ENCODE results near the gene PRXL2C.
"Not testable (repeated sequence)": the region's sequence is repeated elsewhere in the genome, so short reads cannot be mapped to it uniquely, and the experiment has no call there.

PRXL2C gene

GRCh38 chr9:96655198-96655851, at the start of gene PRXL2C:
Gene PRXL2C (minus strand): TSS chr9:96655317. CDS start chr9:96655281, 36 bp downstream.
- H3K27me3 ChIP-seq (ENCODE audit: control insufficient read depth in 1 of 2, insufficient read depth in 2 of 2, low read length in 2 of 2): no peaks in the 10 kb centered on the region
- peaks cover 10 to 11% of the 10 kb centered on the region in 2 donors for H3K4me1 ChIP-seq (ENCODE audit: control insufficient read depth in 1 of 2, insufficient read depth in 2 of 2, low read length in 2 of 2)
- peak within 1 kb of the TSS; percentile 65 to 71 for H3K9ac ChIP-seq (ENCODE audit: low read depth in 1 of 2, low read length in 2 of 2)
- H3K9me3 ChIP-seq (ENCODE audit: control insufficient read depth in 1 of 2, low read length in 2 of 2): no peaks in the 10 kb centered on the region
- peak within 1 kb of the TSS; percentile 73 to 77 for H3K4me3 ChIP-seq (ENCODE audit: low read depth in 1 of 2, low read length in 2 of 2)
- peak within 1 kb of the TSS; percentile 83 for H3K27ac ChIP-seq (ENCODE audit: low read depth, low read length)
- H3K36me3 ChIP-seq (ENCODE audit: control insufficient read depth in 1 of 2, insufficient read depth in 2 of 2, low read length in 2 of 2): peaks cover 0 to 8% of the 10 kb centered on the region in 2 donors

GRCh38 chr9:96700721-96701375, 45.7 kb upstream of the PRXL2C start:
- H3K4me1 ChIP-seq (ENCODE audit: control insufficient read depth in 1 of 2, insufficient read depth in 2 of 2, low read length in 2 of 2); H3K9ac ChIP-seq (ENCODE audit: low read depth in 1 of 2, low read length in 2 of 2); H3K27me3 ChIP-seq (ENCODE audit: control insufficient read depth in 1 of 2, insufficient read depth in 2 of 2, low read length in 2 of 2); H3K27ac ChIP-seq (ENCODE audit: low read depth, low read length); H3K36me3 ChIP-seq (ENCODE audit: control insufficient read depth in 1 of 2, insufficient read depth in 2 of 2, low read length in 2 of 2); H3K9me3 ChIP-seq (ENCODE audit: control insufficient read depth in 1 of 2, low read length in 2 of 2); H3K4me3 ChIP-seq (ENCODE audit: low read depth in 1 of 2, low read length in 2 of 2): not testable (repeated sequence)

GRCh38 chr9:96691326-96691725, 36.2 kb upstream of the PRXL2C start:
- Histone ChIP-seq H3K4me3 (ENCODE audit: low read depth in 1 of 2, low read length in 2 of 2) (no peak overlapping the region), H3K9me3 (ENCODE audit: control insufficient read depth in 1 of 2, low read length in 2 of 2) (no peaks in the 10 kb centered on the region), H3K27me3 (ENCODE audit: control insufficient read depth in 1 of 2, insufficient read depth in 2 of 2, low read length in 2 of 2) (no peaks in the 10 kb centered on the region), H3K36me3 (ENCODE audit: control insufficient read depth in 1 of 2, insufficient read depth in 2 of 2, low read length in 2 of 2) (no peaks in the 10 kb centered on the region), H3K4me1 (ENCODE audit: control insufficient read depth in 1 of 2, insufficient read depth in 2 of 2, low read length in 2 of 2) (peaks cover 0 to 3% of the 10 kb centered on the region in 2 donors), H3K9ac (ENCODE audit: low read depth in 1 of 2, low read length in 2 of 2) (no peak overlapping the region), H3K27ac (ENCODE audit: low read depth, low read length) (no peak overlapping the region)

GRCh38 chr9:96688745-96689464, 33.8 kb upstream of the PRXL2C start:
- no peaks in the 10 kb centered on the region for H3K36me3 ChIP-seq (ENCODE audit: control insufficient read depth in 1 of 2, insufficient read depth in 2 of 2, low read length in 2 of 2)
- H3K27me3 ChIP-seq (ENCODE audit: control insufficient read depth in 1 of 2, insufficient read depth in 2 of 2, low read length in 2 of 2): no peaks in the 10 kb centered on the region
- no peaks in the 10 kb centered on the region for H3K9me3 ChIP-seq (ENCODE audit: control insufficient read depth in 1 of 2, low read length in 2 of 2)
- H3K27ac ChIP-seq (ENCODE audit: low read depth, low read length): no peak overlapping the region
- no peak overlapping the region for H3K9ac ChIP-seq (ENCODE audit: low read depth in 1 of 2, low read length in 2 of 2)
- peaks cover 0 to 3% of the 10 kb centered on the region in 2 donors for H3K4me1 ChIP-seq (ENCODE audit: control insufficient read depth in 1 of 2, insufficient read depth in 2 of 2, low read length in 2 of 2)
- no peak overlapping the region for H3K4me3 ChIP-seq (ENCODE audit: low read depth in 1 of 2, low read length in 2 of 2)

GRCh38 chr9:96688187-96688586, 33.1 kb upstream of the PRXL2C start:
- Histone ChIP-seq H3K4me3 (ENCODE audit: low read depth in 1 of 2, low read length in 2 of 2) (no peak overlapping the region), H3K9me3 (ENCODE audit: control insufficient read depth in 1 of 2, low read length in 2 of 2) (no peaks in the 10 kb centered on the region), H3K9ac (ENCODE audit: low read depth in 1 of 2, low read length in 2 of 2) (no peak overlapping the region), H3K27me3 (ENCODE audit: control insufficient read depth in 1 of 2, insufficient read depth in 2 of 2, low read length in 2 of 2) (no peaks in the 10 kb centered on the region), H3K36me3 (ENCODE audit: control insufficient read depth in 1 of 2, insufficient read depth in 2 of 2, low read length in 2 of 2) (no peaks in the 10 kb centered on the region), H3K27ac (ENCODE audit: low read depth, low read length) (no peak overlapping the region), H3K4me1 (ENCODE audit: control insufficient read depth in 1 of 2, insufficient read depth in 2 of 2, low read length in 2 of 2) (peaks cover 0 to 3% of the 10 kb centered on the region in 2 donors)

- no peaks in the 10 kb centered on the region for H3K27me3 ChIP-seq (ENCODE audit: control insufficient read depth in 1 of 2, insufficient read depth in 2 of 2, low read length in 2 of 2)
- peaks cover 0 to 3% of the 10 kb centered on the region in 2 donors for H3K4me1 ChIP-seq (ENCODE audit: control insufficient read depth in 1 of 2, insufficient read depth in 2 of 2, low read length in 2 of 2)
- peak overlapping the region; percentile 69 to 73 for H3K4me3 ChIP-seq (ENCODE audit: low read depth in 1 of 2, low read length in 2 of 2)
- H3K36me3 ChIP-seq (ENCODE audit: control insufficient read depth in 1 of 2, insufficient read depth in 2 of 2, low read length in 2 of 2): no peaks in the 10 kb centered on the region
- no peak overlapping the region for H3K27ac ChIP-seq (ENCODE audit: low read depth, low read length)
- H3K9ac ChIP-seq (ENCODE audit: low read depth in 1 of 2, low read length in 2 of 2): peak overlapping the region in 1 of 2 donors; percentile 24
- H3K9me3 ChIP-seq (ENCODE audit: control insufficient read depth in 1 of 2, low read length in 2 of 2): no peaks in the 10 kb centered on the region
These were observed 31.7 kb upstream of the PRXL2C start for GRCh38 chr9:96686638-96687335.

GRCh38 chr9:96680812-96681499, 25.8 kb upstream of the PRXL2C start:
- H3K4me1 ChIP-seq (ENCODE audit: control insufficient read depth in 1 of 2, insufficient read depth in 2 of 2, low read length in 2 of 2): no peaks in the 10 kb centered on the region
- H3K27ac ChIP-seq (ENCODE audit: low read depth, low read length): no peak overlapping the region
- H3K36me3 ChIP-seq (ENCODE audit: control insufficient read depth in 1 of 2, insufficient read depth in 2 of 2, low read length in 2 of 2): no peaks in the 10 kb centered on the region
- H3K4me3 ChIP-seq (ENCODE audit: low read depth in 1 of 2, low read length in 2 of 2): no peak overlapping the region
- no peak overlapping the region for H3K9ac ChIP-seq (ENCODE audit: low read depth in 1 of 2, low read length in 2 of 2)
- H3K9me3 ChIP-seq (ENCODE audit: control insufficient read depth in 1 of 2, low read length in 2 of 2): no peaks in the 10 kb centered on the region
- H3K27me3 ChIP-seq (ENCODE audit: control insufficient read depth in 1 of 2, insufficient read depth in 2 of 2, low read length in 2 of 2): no peaks in the 10 kb centered on the region

GRCh38 chr9:96674906-96675538, 19.9 kb upstream of the PRXL2C start:
- Histone ChIP-seq H3K9ac (ENCODE audit: low read depth in 1 of 2, low read length in 2 of 2) (no peak overlapping the region), H3K4me3 (ENCODE audit: low read depth in 1 of 2, low read length in 2 of 2) (no peak overlapping the region), H3K36me3 (ENCODE audit: control insufficient read depth in 1 of 2, insufficient read depth in 2 of 2, low read length in 2 of 2) (no peaks in the 10 kb centered on the region), H3K9me3 (ENCODE audit: control insufficient read depth in 1 of 2, low read length in 2 of 2) (no peaks in the 10 kb centered on the region), H3K4me1 (ENCODE audit: control insufficient read depth in 1 of 2, insufficient read depth in 2 of 2, low read length in 2 of 2) (no peaks in the 10 kb centered on the region), H3K27me3 (ENCODE audit: control insufficient read depth in 1 of 2, insufficient read depth in 2 of 2, low read length in 2 of 2) (no peaks in the 10 kb centered on the region), H3K27ac (ENCODE audit: low read depth, low read length) (no peak overlapping the region)

- not testable (repeated sequence) for H3K27ac ChIP-seq (ENCODE audit: low read depth, low read length); H3K4me1 ChIP-seq (ENCODE audit: control insufficient read depth in 1 of 2, insufficient read depth in 2 of 2, low read length in 2 of 2); H3K36me3 ChIP-seq (ENCODE audit: control insufficient read depth in 1 of 2, insufficient read depth in 2 of 2, low read length in 2 of 2); H3K4me3 ChIP-seq (ENCODE audit: low read depth in 1 of 2, low read length in 2 of 2); H3K9me3 ChIP-seq (ENCODE audit: control insufficient read depth in 1 of 2, low read length in 2 of 2); H3K9ac ChIP-seq (ENCODE audit: low read depth in 1 of 2, low read length in 2 of 2); H3K27me3 ChIP-seq (ENCODE audit: control insufficient read depth in 1 of 2, insufficient read depth in 2 of 2, low read length in 2 of 2)
These were observed 18.7 kb upstream of the PRXL2C start for GRCh38 chr9:96673786-96674185.
